C4-2B (cell line): ENCODE data around the gene KRTAP10-8.
"Not testable (repeated sequence)": the region's sequence is repeated elsewhere in the genome, so short reads cannot be mapped to it uniquely, and the experiment has no call there.

Experiments used
- H3K27ac ChIP-seq: fragments of 450-650 bp; 2 replicates; pipeline ENCODE4 v1.5.1; 2017
- ZFX ChIP-seq: fragments of 450-650 bp; IDR thresholded peaks from 2 replicates; pipeline ENCODE4 v1.6.1; 2017
- TF ChIP-seq, protein P1 (sequence below): fragments of 450-650 bp; conservative IDR thresholded peaks from 2 replicates; pipeline ENCODE4 v1.5.1; 2017; ENCODE audit warnings: mild to moderate bottlenecking

The KRTAP10-8 gene

GRCh38 chr21:44618504-44618903 lies 6.6 kb downstream of the KRTAP10-8 start:
- no peak for TF ChIP-seq ZFX
- TF ChIP-seq, protein P1, sequence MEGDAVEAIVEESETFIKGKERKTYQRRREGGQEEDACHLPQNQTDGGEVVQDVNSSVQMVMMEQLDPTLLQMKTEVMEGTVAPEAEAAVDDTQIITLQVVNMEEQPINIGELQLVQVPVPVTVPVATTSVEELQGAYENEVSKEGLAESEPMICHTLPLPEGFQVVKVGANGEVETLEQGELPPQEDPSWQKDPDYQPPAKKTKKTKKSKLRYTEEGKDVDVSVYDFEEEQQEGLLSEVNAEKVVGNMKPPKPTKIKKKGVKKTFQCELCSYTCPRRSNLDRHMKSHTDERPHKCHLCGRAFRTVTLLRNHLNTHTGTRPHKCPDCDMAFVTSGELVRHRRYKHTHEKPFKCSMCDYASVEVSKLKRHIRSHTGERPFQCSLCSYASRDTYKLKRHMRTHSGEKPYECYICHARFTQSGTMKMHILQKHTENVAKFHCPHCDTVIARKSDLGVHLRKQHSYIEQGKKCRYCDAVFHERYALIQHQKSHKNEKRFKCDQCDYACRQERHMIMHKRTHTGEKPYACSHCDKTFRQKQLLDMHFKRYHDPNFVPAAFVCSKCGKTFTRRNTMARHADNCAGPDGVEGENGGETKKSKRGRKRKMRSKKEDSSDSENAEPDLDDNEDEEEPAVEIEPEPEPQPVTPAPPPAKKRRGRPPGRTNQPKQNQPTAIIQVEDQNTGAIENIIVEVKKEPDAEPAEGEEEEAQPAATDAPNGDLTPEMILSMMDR, result peak; percentile 49
- H3K27ac ChIP-seq, result no peak overlapping the region

- no peak overlapping the region for H3K27ac ChIP-seq
Observed at GRCh38 chr21:44618909-44619308, 7.0 kb downstream of the KRTAP10-8 start.

DNA sequence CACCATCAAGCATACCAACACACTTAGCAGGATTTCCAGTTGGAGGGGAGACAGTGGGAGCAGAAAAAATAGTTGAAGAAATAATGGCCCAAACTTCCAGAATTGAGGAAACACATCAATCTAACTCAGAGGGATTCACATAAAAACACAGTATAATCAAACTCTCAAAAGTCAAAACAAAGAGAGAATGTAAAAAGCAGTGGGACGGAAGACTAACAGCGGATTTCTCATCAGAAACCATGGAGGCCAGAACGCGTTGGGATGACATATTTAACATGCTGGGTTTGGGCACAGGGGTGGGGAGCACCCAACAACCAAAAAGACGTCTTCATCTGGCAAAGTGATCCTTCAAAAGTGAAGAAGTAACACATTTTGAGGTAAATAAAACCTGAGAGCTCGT lies 8.0 kb downstream of the KRTAP10-8 start:
- no peak for TF ChIP-seq ZFX
- TF ChIP-seq, protein P1, result no peak
- H3K27ac ChIP-seq, result no peak overlapping the region

More at GRCh38 chr21:44618909-44619308, 7.0 kb downstream of the KRTAP10-8 start:
- TF ChIP-seq, protein P1, result no peak; the same call in 1 of the 2 replicates
- TF ChIP-seq ZFX, result no peak

- H3K27ac ChIP-seq, result no peak overlapping the region
- TF ChIP-seq, protein P1, result no peak
- TF ChIP-seq ZFX, result no peak
Observed at GRCh38 chr21:44623575-44623974, 11.7 kb downstream of the KRTAP10-8 start.

GRCh38 chr21:44625756-44626155 lies 13.9 kb downstream of the KRTAP10-8 start:
- TF ChIP-seq, protein P1, result no peak
- no peak for TF ChIP-seq ZFX
- H3K27ac ChIP-seq, result no peak overlapping the region

DNA sequence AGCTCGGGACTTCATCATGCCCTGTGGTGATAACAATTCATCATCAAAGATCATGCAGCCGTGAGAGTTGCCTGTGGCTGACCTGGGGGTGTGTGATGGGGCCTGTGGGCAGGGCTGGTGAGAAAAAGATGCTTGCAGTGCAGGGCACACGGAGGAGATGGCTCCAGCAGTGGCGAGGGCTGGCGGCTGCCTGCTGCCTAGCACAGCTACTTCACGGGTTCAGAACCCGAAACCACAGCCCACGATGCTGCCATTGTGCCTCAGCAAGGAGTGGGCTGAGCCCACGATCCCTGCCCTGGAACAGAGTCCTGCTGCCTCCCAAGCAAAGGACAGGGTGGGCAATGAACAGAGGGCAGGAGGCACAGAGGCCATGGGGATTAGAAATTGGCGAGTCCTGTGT lies 14.4 kb downstream of the KRTAP10-8 start:
- TF ChIP-seq, protein P1, result no peak
- no peak for TF ChIP-seq ZFX
- H3K27ac ChIP-seq, result no peak overlapping the region

GRCh38 chr21:44626673-44627143 lies 14.8 kb downstream of the KRTAP10-8 start, which contains the start of gene KRTAP10-9:
Gene KRTAP10-9 (plus strand): TSS chr21:44627093. CDS start chr21:44627172, 79 bp downstream.
- no peak for TF ChIP-seq ZFX
- TF ChIP-seq, protein P1, result no peak

GRCh38 chr21:44627181-44627822 lies 15.4 kb downstream of the KRTAP10-8 start:
- not testable (repeated sequence) for H3K27ac ChIP-seq

More at GRCh38 chr21:44626673-44627143, 14.8 kb downstream of the KRTAP10-8 start, which contains the start of gene KRTAP10-9:
- no peak within 1 kb of the TSS for H3K27ac ChIP-seq

- not testable (repeated sequence) for H3K27ac ChIP-seq
Observed at GRCh38 chr21:44627831-44628233, 16.0 kb downstream of the KRTAP10-8 start.
